ENCODE measurements around the gene CRYBA4. TPM values are rescaled to one million over a fixed set of nuclear protein-coding genes. Genes with fewer than 3 reads are reported as not detected.

The CRYBA4 gene
- total RNA-seq, 2 experiments from 2014 or later, result not detected

- no peak for DNase-seq
- peak overlapping the region; percentile 88 for H3K27ac Mint-ChIP-seq
- ATAC-seq, result peak; percentile 18
- ChIA-PET POLR2A (interaction anchor here (0.6 to 2.4 kb wide), 6 partner anchors 9 to 237 kb away, joined by 3 to 8 read pairs (median 4); partner anchors contain the start of genes ASPHD2, HPS4 and SRRD), CTCF (interaction anchor here (0.9 to 6.2 kb wide), 19 partner anchors 8 to 301 kb away, joined by 3 to 76 read pairs (median 4); partner anchors contain the start of genes HPS4, MIAT and SRRD)
- peaks cover 52% of the 10 kb centered on the region for H3K4me1 Mint-ChIP-seq (ENCODE audit: low read depth)
- no peaks in the 10 kb centered on the region for H3K27me3 Mint-ChIP-seq (ENCODE audit: low read depth)
- H3K36me3 Mint-ChIP-seq (ENCODE audit: low read depth), result peaks cover 32% of the 10 kb centered on the region
- no peaks in the 10 kb centered on the region for H3K9me3 Mint-ChIP-seq (ENCODE audit: insufficient read depth)
- no peak overlapping the region for H3K4me3 Mint-ChIP-seq
Observed at GRCh38 chr22:26665813-26666231, 44.1 kb downstream of the CRYBA4 start.

- no peaks in the 10 kb centered on the region for H3K9me3 Mint-ChIP-seq (ENCODE audit: insufficient read depth)
- peaks cover 65% of the 10 kb centered on the region for H3K4me1 Mint-ChIP-seq (ENCODE audit: low read depth)
- H3K36me3 Mint-ChIP-seq (ENCODE audit: low read depth), result peaks cover 32% of the 10 kb centered on the region
- DNase-seq (no peak), ATAC-seq (no peak)
- ChIA-PET CTCF (interaction anchor here (1.2 to 4.6 kb wide), 3 partner anchors 103 to 303 kb away, joined by 3 to 76 read pairs (median 5); no protein-coding TSS in a partner anchor), POLR2A (interaction anchor here (0.7 to 1.4 kb wide), 2 partner anchors 10 to 164 kb away, joined by 3 to 4 read pairs; partner anchors contain the start of gene MIAT)
- H3K4me3 Mint-ChIP-seq, result no peak overlapping the region
- H3K27ac Mint-ChIP-seq, result no peak overlapping the region
- H3K27me3 Mint-ChIP-seq (ENCODE audit: low read depth), result no peaks in the 10 kb centered on the region
Observed at GRCh38 chr22:26667140-26667539, 45.4 kb downstream of the CRYBA4 start.

GRCh38 chr22:26669060-26669481, 47.3 kb downstream of the CRYBA4 start:
- no peak overlapping the region for H3K4me3 Mint-ChIP-seq
- peaks cover 40% of the 10 kb centered on the region for H3K36me3 Mint-ChIP-seq (ENCODE audit: low read depth)
- peak overlapping the region; percentile 53 for H3K27ac Mint-ChIP-seq
- ATAC-seq (no peak), DNase-seq (peak; percentile 36)
- peaks cover 66% of the 10 kb centered on the region for H3K4me1 Mint-ChIP-seq (ENCODE audit: low read depth)
- no peaks in the 10 kb centered on the region for H3K9me3 Mint-ChIP-seq (ENCODE audit: insufficient read depth)
- ChIA-PET POLR2A (no interaction called here), CTCF (interaction anchor here (0.6 to 1.6 kb wide), 4 partner anchors 19 to 187 kb away, joined by 3 to 4 read pairs (median 4); no protein-coding TSS in a partner anchor)
- no peaks in the 10 kb centered on the region for H3K27me3 Mint-ChIP-seq (ENCODE audit: low read depth)

- H3K27me3 Mint-ChIP-seq (ENCODE audit: low read depth), result no peaks in the 10 kb centered on the region
- H3K4me3 Mint-ChIP-seq, result peak overlapping the region; percentile 97
- H3K36me3 Mint-ChIP-seq (ENCODE audit: low read depth), result peaks cover 47% of the 10 kb centered on the region
Observed at GRCh38 chr22:26670459-26670858, 48.7 kb downstream of the CRYBA4 start.

GRCh38 chr22:26671317-26672059, 49.7 kb downstream of the CRYBA4 start:
- Mint-ChIP-seq H3K9me3 (ENCODE audit: insufficient read depth) (no peaks in the 10 kb centered on the region), H3K4me1 (ENCODE audit: low read depth) (peaks cover 67% of the 10 kb centered on the region), H3K36me3 (ENCODE audit: low read depth) (peaks cover 53% of the 10 kb centered on the region), H3K27ac (peak overlapping the region; percentile 98), H3K4me3 (peak overlapping the region; percentile 97), H3K27me3 (ENCODE audit: low read depth) (no peaks in the 10 kb centered on the region)
- CTCF ChIA-PET, result interaction anchor here (1.2 to 5.5 kb wide), 2 partner anchors 8 to 168 kb away, joined by 3 to 39 read pairs; no protein-coding TSS in a partner anchor
- POLR2A ChIA-PET, result interaction anchor here (0.9 to 4.7 kb wide), 9 partner anchors 11 to 189 kb away, joined by 3 to 37 read pairs (median 5); partner anchors contain the start of genes HPS4, MIAT, SRRD and TFIP11
- ATAC-seq, result peak; percentile 37
- DNase-seq, result peak; percentile 81

More at GRCh38 chr22:26670459-26670858, 48.7 kb downstream of the CRYBA4 start:
- Mint-ChIP-seq H3K27ac (peak overlapping the region; percentile 98), H3K4me1 (ENCODE audit: low read depth) (peaks cover 66% of the 10 kb centered on the region), H3K9me3 (ENCODE audit: insufficient read depth) (no peaks in the 10 kb centered on the region)
- ChIA-PET CTCF (interaction anchor here (1.2 kb wide), 1 partner anchor 167 kb away, joined by 3 read pairs; no protein-coding TSS in a partner anchor), POLR2A (interaction anchor here (0.6 to 2.4 kb wide), 5 partner anchors 10 to 168 kb away, joined by 3 to 9 read pairs (median 6); partner anchors contain the start of genes MIAT and TFIP11)
- DNase-seq (no peak), ATAC-seq (no peak)

- peaks cover 65% of the 10 kb centered on the region for H3K4me1 Mint-ChIP-seq (ENCODE audit: low read depth)
- peak; percentile 42 for ATAC-seq
- DNase-seq, result no peak
- H3K9me3 Mint-ChIP-seq (ENCODE audit: insufficient read depth), result no peaks in the 10 kb centered on the region
- CTCF ChIA-PET, result interaction anchor here (1.0 to 5.5 kb wide), 5 partner anchors 9 to 194 kb away, joined by 3 to 39 read pairs (median 9); no protein-coding TSS in a partner anchor
- POLR2A ChIA-PET, result interaction anchor here (0.7 to 4.7 kb wide), 11 partner anchors 9 to 241 kb away, joined by 3 to 37 read pairs (median 5); partner anchors contain the start of genes HPS4, MIAT and SRRD
- peaks cover 52% of the 10 kb centered on the region for H3K36me3 Mint-ChIP-seq (ENCODE audit: low read depth)
- peak overlapping the region; percentile 98 for H3K27ac Mint-ChIP-seq
- H3K27me3 Mint-ChIP-seq (ENCODE audit: low read depth), result no peaks in the 10 kb centered on the region
- H3K4me3 Mint-ChIP-seq, result peak overlapping the region; percentile 97
Observed at GRCh38 chr22:26672060-26672471, 50.3 kb downstream of the CRYBA4 start.

- ChIA-PET POLR2A (interaction anchor here (0.6 to 4.7 kb wide), 16 partner anchors 9 to 245 kb away, joined by 3 to 37 read pairs (median 4); partner anchors contain the start of genes HPS4, MIAT and SRRD), CTCF (interaction anchor here (0.8 to 5.5 kb wide), 14 partner anchors 9 to 1211 kb away, joined by 3 to 39 read pairs (median 4); partner anchors contain the start of genes HPS4 and SRRD)
- ATAC-seq (peak; percentile 68), DNase-seq (peak; percentile 97)
- Mint-ChIP-seq H3K27me3 (ENCODE audit: low read depth) (no peaks in the 10 kb centered on the region), H3K9me3 (ENCODE audit: insufficient read depth) (no peaks in the 10 kb centered on the region), H3K4me1 (ENCODE audit: low read depth) (peaks cover 70% of the 10 kb centered on the region), H3K36me3 (ENCODE audit: low read depth) (peaks cover 48% of the 10 kb centered on the region), H3K4me3 (peak overlapping the region; percentile 97), H3K27ac (peak overlapping the region; percentile 98)
Observed at GRCh38 chr22:26672590-26673468, 51.1 kb downstream of the CRYBA4 start.

GRCh38 chr22:26673486-26673885, 51.7 kb downstream of the CRYBA4 start:
- no peaks in the 10 kb centered on the region for H3K27me3 Mint-ChIP-seq (ENCODE audit: low read depth)
- CTCF ChIA-PET, result interaction anchor here (0.9 to 5.5 kb wide), 15 partner anchors 8 to 1210 kb away, joined by 3 to 39 read pairs (median 4); partner anchors contain the start of genes HPS4 and SRRD
- POLR2A ChIA-PET, result interaction anchor here (0.7 to 4.7 kb wide), 11 partner anchors 9 to 245 kb away, joined by 3 to 37 read pairs (median 5); partner anchors contain the start of genes HPS4 and SRRD
- ATAC-seq (no peak), DNase-seq (peak; percentile 51)
- H3K4me1 Mint-ChIP-seq (ENCODE audit: low read depth), result peaks cover 72% of the 10 kb centered on the region
- peak overlapping the region; percentile 98 for H3K27ac Mint-ChIP-seq
- peaks cover 44% of the 10 kb centered on the region for H3K36me3 Mint-ChIP-seq (ENCODE audit: low read depth)
- H3K9me3 Mint-ChIP-seq (ENCODE audit: insufficient read depth), result no peaks in the 10 kb centered on the region
- H3K4me3 Mint-ChIP-seq, result peak overlapping the region; percentile 97

- CTCF ChIA-PET, result interaction anchor here (0.7 to 5.5 kb wide), 12 partner anchors 11 to 1209 kb away, joined by 3 to 39 read pairs (median 4); partner anchors contain the start of gene SRRD
- peak; percentile 63 for DNase-seq
- Mint-ChIP-seq H3K9me3 (ENCODE audit: insufficient read depth) (no peaks in the 10 kb centered on the region), H3K27me3 (ENCODE audit: low read depth) (no peaks in the 10 kb centered on the region), H3K27ac (peak overlapping the region; percentile 98), H3K4me3 (peak overlapping the region; percentile 97), H3K4me1 (ENCODE audit: low read depth) (peaks cover 65% of the 10 kb centered on the region), H3K36me3 (ENCODE audit: low read depth) (peaks cover 35% of the 10 kb centered on the region)
- POLR2A ChIA-PET, result interaction anchor here (0.7 to 4.7 kb wide), 11 partner anchors 9 to 246 kb away, joined by 3 to 37 read pairs (median 5); partner anchors contain the start of genes HPS4 and SRRD
- ATAC-seq, result no peak
Observed at GRCh38 chr22:26674211-26675190, 52.7 kb downstream of the CRYBA4 start.
